ENCODE results near the gene CNTNAP2.

CNTNAP2 gene

DNA sequence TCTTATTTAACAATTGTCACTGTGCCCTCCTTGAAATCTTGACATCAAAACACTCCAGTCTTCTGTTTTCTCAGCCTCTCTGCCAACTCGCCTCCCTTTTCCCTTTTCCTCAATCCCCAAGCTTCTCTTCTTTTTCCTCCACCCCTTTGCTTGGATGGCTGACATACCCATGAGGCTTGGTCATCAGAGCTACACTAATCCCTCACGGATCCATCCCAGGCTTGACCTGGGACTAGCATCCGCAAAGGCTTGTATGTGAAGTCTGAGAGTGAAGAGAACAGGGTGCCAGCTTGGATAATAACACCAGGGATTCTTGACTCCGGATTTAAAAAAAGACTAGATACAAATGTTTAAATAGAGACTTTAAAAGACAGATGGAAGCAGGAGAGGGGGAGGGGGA is 2045.2 kb downstream of the CNTNAP2 start:
- DNase-seq (ENCODE audit: low spot score), result no peak
- TF ChIP-seq, protein P1, sequence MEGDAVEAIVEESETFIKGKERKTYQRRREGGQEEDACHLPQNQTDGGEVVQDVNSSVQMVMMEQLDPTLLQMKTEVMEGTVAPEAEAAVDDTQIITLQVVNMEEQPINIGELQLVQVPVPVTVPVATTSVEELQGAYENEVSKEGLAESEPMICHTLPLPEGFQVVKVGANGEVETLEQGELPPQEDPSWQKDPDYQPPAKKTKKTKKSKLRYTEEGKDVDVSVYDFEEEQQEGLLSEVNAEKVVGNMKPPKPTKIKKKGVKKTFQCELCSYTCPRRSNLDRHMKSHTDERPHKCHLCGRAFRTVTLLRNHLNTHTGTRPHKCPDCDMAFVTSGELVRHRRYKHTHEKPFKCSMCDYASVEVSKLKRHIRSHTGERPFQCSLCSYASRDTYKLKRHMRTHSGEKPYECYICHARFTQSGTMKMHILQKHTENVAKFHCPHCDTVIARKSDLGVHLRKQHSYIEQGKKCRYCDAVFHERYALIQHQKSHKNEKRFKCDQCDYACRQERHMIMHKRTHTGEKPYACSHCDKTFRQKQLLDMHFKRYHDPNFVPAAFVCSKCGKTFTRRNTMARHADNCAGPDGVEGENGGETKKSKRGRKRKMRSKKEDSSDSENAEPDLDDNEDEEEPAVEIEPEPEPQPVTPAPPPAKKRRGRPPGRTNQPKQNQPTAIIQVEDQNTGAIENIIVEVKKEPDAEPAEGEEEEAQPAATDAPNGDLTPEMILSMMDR (IDR thresholded peaks at IDR 0.05), result no peak
- Histone ChIP-seq H3K27ac (no peak overlapping the region), H3K4me3 (no peak overlapping the region)

DNA sequence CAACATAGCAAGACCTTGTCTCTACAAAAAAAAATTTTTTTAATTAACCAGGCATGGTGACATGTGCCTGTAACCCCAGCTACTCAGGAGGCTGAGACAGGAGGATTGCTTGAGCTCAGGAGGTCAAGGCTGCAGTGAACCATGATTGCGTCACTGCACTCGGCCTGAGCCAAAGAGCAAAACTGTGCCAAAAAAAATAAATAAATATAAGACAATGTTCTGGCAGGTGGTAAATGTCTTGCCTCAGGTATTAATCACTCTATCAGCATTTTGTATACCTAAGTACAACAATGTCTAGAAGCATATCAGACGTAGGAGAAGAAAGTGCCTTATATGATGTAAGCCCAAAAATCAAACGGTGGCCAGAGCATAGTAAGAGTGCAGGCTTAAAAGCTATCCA is 2046.2 kb downstream of the CNTNAP2 start:
- Histone ChIP-seq H3K4me3 (no peak overlapping the region), H3K27ac (no peak overlapping the region)
- TF ChIP-seq, protein P1 (IDR thresholded peaks at IDR 0.05), result no peak
- DNase-seq (ENCODE audit: low spot score), result no peak

DNA sequence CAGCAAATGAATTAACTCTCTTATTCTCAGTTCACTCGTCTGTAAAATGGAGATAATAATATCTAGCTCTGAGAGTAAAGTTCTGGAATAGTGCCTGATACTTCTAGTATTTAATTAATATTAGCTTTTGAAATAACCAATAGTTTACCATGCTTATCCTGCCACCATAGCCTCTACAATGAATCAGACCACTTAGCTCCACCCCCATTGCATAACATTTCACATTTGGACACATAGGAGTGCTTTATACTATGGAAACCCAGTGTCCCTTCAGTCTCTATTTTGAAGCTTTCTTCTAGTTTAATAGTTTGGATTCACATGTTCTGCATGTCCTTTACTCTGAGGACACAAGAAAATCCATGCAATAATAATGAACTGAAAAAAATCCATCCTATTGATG is 2046.6 kb downstream of the CNTNAP2 start:
- DNase-seq (ENCODE audit: low spot score), result no peak
- TF ChIP-seq, protein P1 (IDR thresholded peaks at IDR 0.05), result no peak
- H3K4me3 ChIP-seq, result no peak overlapping the region
- no peak overlapping the region for H3K27ac ChIP-seq

DNA sequence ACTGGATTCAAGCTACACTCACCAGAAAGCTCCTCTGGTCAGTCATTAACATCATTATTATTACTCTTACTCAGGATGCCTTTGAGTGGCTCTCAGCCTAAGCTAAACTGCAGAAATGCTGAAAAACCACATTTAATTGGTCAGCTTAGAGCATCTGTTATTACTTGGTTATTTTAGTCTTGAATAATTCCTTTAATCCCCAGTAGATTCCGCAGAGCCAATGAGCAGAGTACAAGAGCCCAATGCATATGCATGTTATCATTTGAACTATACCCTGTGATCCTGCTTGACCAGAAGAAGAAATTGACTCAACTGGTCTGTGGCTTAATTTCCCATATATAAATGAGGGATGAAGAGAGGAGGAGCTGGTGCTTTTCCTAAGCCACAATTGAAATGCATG is 2056.3 kb downstream of the CNTNAP2 start:
- Histone ChIP-seq H3K4me3 (no peak overlapping the region), H3K27ac (no peak overlapping the region)
- no peak for DNase-seq (ENCODE audit: low spot score)
- TF ChIP-seq, protein P1 (IDR thresholded peaks at IDR 0.05), result no peak

DNA sequence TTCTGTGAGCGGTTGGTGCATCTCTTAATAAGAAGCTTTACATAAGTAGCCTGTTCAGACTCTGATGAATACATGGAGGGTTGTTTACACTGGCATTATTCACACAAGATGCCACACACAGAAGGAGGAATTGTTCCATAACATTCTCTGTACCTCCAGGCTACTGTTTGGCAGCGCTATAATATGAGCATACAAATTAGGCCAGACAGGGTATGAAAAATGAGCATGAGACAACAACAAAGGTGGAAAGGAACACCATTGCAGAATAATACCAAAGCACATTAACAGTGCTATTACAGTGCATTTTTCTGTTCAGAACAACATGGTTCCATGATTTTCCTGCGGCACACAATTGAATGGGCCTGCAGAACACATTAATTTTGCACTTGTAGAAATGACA is 2056.8 kb downstream of the CNTNAP2 start:
- Histone ChIP-seq H3K27ac (no peak overlapping the region), H3K4me3 (no peak overlapping the region)
- TF ChIP-seq, protein P1 (IDR thresholded peaks at IDR 0.05), result no peak
- no peak for DNase-seq (ENCODE audit: low spot score)

DNA sequence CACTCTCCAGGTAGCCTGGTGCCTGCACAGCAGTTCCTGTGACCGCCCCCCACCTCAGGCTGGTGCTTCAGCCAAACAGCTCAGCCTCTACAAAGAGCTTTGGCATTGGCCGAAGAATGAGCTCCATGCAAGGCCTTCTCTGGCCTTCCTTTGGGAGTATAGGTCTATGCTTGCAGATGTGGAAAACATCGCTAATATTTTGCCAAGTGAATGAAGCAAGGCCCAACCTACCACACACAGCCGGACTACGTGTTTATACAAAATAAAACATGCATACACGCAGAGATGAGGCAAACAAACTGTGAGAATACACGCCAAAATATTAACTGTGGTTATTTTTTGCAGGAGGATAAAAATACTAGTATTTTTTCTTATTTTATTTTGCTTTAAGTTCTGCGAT is 2057.8 kb downstream of the CNTNAP2 start:
- DNase-seq (ENCODE audit: low spot score), result no peak
- Histone ChIP-seq H3K27ac (no peak overlapping the region), H3K4me3 (no peak overlapping the region)
- TF ChIP-seq, protein P1 (IDR thresholded peaks at IDR 0.05), result no peak

DNA sequence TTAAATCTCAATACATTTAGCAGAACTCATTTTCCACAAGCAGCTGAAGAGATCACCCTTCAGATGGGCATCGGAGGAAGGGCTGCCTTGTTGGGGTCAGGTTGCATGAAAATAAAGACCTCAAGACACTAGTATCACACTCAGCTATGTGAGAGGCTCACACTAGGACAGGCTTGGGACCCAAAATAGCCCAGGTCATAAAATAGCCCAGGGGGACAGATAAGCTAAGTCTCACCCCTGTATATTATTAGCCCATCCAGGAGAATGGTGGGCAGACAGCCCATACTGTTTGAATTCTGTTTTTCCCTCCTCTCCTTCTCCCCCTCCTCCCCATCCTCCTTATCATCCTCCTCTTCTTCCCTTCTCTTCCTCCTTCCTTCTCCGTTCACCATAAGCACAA is 2058.9 kb downstream of the CNTNAP2 start:
- TF ChIP-seq, protein P1 (IDR thresholded peaks at IDR 0.05), result no peak

More for the DNA sequence above, 2058.9 kb downstream of the CNTNAP2 start:
- no peak for DNase-seq (ENCODE audit: low spot score)
- no peak overlapping the region for H3K27ac ChIP-seq
- H3K4me3 ChIP-seq, result no peak overlapping the region

Data from coronary artery (tissue), 2 donors.